ENCODE data around the gene SETBP1. TPM values are rescaled to one million over a fixed set of nuclear protein-coding genes. Genes with fewer than 3 reads are reported as not detected.

Gene SETBP1
- total and polyA plus RNA-seq, 2 of the 13 experiments (the other 11 are each of a cell fraction or from before 2014, with no cell fraction given) = 0.18 to 0.65 TPM

GRCh38 chr18:44699572-44700261, 19.0 kb downstream of the SETBP1 start (continued):
- no peak for TF ChIP-seq PRDM15 (CRISPR knock-in tag; IDR thresholded peaks at IDR 0.05)

GRCh38 chr18:44700652-44701051, 20.0 kb downstream of the SETBP1 start:
- Histone ChIP-seq H3K9me3 (ENCODE audit: low read length) (no peaks in the 10 kb centered on the region), H3K36me3 (replicated peaks in 1 of 2; ENCODE audit: control insufficient read depth in 1 of 2, insufficient read depth in 2 of 2, low read length in 2 of 2) (no peaks in the 10 kb centered on the region), H3K79me2 (ENCODE audit: insufficient read depth, low read length) (no peaks in the 10 kb centered on the region), H3K27ac (ENCODE audit: extremely low read length, insufficient read depth, low read length) (no peak overlapping the region), H3K4me3 (replicated peaks in 1 of 3; ENCODE audit: insufficient read depth in 1 of 3, low read depth in 2 of 3, low read length in 3 of 3) (no peak overlapping the region), H4K20me1 (ENCODE audit: insufficient read depth, low read length) (no peaks in the 10 kb centered on the region), H3K27me3 (ENCODE audit: control insufficient read depth in 1 of 2, insufficient read depth in 2 of 2, low read length in 2 of 2) (0 out of 5 replicates have a peak, but pooled peaks cover 0 to 2% of the 10 kb centered on the region in 2 experiments), H2AFZ (ENCODE audit: low read length) (no peak overlapping the region), H3K4me1 (ENCODE audit: insufficient read depth, low read length) (peaks cover 9% of the 10 kb centered on the region; the same call in 1 of the 2 replicates), H3K9ac (ENCODE audit: insufficient read depth, low read depth, low read length) (no peak overlapping the region), H3K4me2 (ENCODE audit: low read depth, low read length) (no peak overlapping the region)
- in situ Hi-C loops (cut with HindIII; ENCODE audit: extremely low pct_ligation_motif_present, low pct_unique_long_range_greater_than_20kb) = no loop called here
- no TSS peak for BruUV-seq (replicated peaks)
- ChIA-PET CTCF (ENCODE audit: low intra/inter-chr PET ratio, low total read pairs) (no interaction called here), POLR2A (no interaction called here)
- FAIRE-seq (no peak), DNase-seq (ENCODE audit: low spot score) (no peak), ATAC-seq (no peak)
- intact Hi-C loops (cut with micrococcal nuclease; ENCODE audit: unreplicated experiment) = no loop called here
- WGBS (ENCODE audit: low lambda C conversion rate) = 44% methylated on average over 5 of the region's 5 CpGs
- no peak for TF ChIP-seq FUBP1 (CRISPR knock-in tag; IDR thresholded peaks at IDR 0.05; ENCODE audit: borderline replicate concordance)
- TF ChIP-seq MAFK (conservative IDR thresholded peaks at IDR 0.05 in 1 of 2, IDR thresholded peaks at IDR 0.05 in 1 of 2; ENCODE audit: low read length in 2 of 2) = no peak
- no peak for TF ChIP-seq ARNT (IDR thresholded peaks at IDR 0.05)
- no peak for TF ChIP-seq ZFP82 (CRISPR knock-in tag; IDR thresholded peaks at IDR 0.05; ENCODE audit: borderline replicate concordance)
- no peak for TF ChIP-seq SKIL (CRISPR knock-in tag; IDR thresholded peaks at IDR 0.05; ENCODE audit: borderline replicate concordance)
- no peak for TF ChIP-seq ZNF703 (CRISPR knock-in tag; IDR thresholded peaks at IDR 0.05; ENCODE audit: borderline replicate concordance)
- TF ChIP-seq FOXC1 (CRISPR knock-in tag; IDR thresholded peaks at IDR 0.05; ENCODE audit: borderline replicate concordance) = no peak
- TF ChIP-seq ZZZ3 (CRISPR knock-in tag; IDR thresholded peaks at IDR 0.05; ENCODE audit: borderline replicate concordance) = no peak
- TF ChIP-seq ZNF513 (CRISPR knock-in tag; conservative IDR thresholded peaks at IDR 0.05) = no peak
- no peak for TF ChIP-seq RXRA (CRISPR knock-in tag; IDR thresholded peaks at IDR 0.05)
- no peak for TF ChIP-seq ZNF549 (CRISPR knock-in tag; IDR thresholded peaks at IDR 0.05)
- no peak for TF ChIP-seq ZNF143 (CRISPR knock-in tag; IDR thresholded peaks at IDR 0.05)
